IMR-90 (cell line): ENCODE results near the gene MRPL33.

Experiments
- CTCF ChIP-seq: conservative IDR thresholded peaks from 2 replicates; pipeline ENCODE4 v1.5.1; 2012; ENCODE audit warnings: mild to moderate bottlenecking, low read depth, low read length, improper control_type of control experiment
- RAD21 ChIP-seq: IDR thresholded peaks from 2 replicates; pipeline ENCODE4 v1.6.1; 2012; ENCODE audit warnings: low read length, improper control_type of control experiment

GRCh38 chr2:27771202-27771547, 344 bp upstream of the MRPL33 start:
- TF ChIP-seq CTCF (no peak), RAD21 (no peak)
